HG03103 (cell line): Measurements from ENCODE around the gene CFC1B.
"Not testable (repeated sequence)": the region's sequence is repeated elsewhere in the genome, so short reads cannot be mapped to it uniquely, and the experiment has no call there.

ENCODE experiments used
- ATAC-seq: cut with Tn5 transposase; IDR thresholded peaks from one replicate; pipeline ENCODE4 v1.9.1; 2021; ENCODE audit warnings: low read depth; ENCODE audit not compliant: unreplicated experiment

CFC1B gene

GRCh38 chr2:130520992-130521391 is at the start of gene CFC1B:
Gene CFC1B, plus strand, starts transcription at chr2:130521222. Its CDS starts 263 bp downstream, at chr2:130521485.
- not testable (repeated sequence) for ATAC-seq

- ATAC-seq = not testable (repeated sequence)
Observed at GRCh38 chr2:130491073-130491472, 29.9 kb upstream of the CFC1B start.

DNA sequence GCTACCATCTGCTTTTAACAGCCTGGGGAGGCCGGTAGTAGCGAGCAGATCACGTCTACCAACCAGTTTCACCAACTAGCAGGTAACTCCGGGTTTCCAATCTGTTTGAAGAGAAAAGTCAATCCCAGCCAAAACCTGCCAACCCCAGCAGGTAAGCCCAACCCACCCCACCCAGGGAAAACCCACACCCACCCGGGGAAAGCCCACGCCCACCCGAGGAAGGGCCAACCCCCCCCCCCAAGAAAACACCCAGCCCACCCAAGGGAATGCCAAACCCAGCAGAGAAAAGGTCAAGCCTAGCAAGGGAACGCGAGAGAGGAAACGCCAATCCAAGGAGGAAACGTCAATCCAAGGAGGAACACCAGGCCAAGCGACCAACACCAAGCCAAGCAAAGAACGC is 11.8 kb upstream of the CFC1B start, which contains the start of gene POTEI:
Gene POTEI (minus strand): TSS at position 101 of the 400 bp plus-strand sequence. CDS start 93 bp downstream, at position 8.
- ATAC-seq = not testable (repeated sequence)

DNA sequence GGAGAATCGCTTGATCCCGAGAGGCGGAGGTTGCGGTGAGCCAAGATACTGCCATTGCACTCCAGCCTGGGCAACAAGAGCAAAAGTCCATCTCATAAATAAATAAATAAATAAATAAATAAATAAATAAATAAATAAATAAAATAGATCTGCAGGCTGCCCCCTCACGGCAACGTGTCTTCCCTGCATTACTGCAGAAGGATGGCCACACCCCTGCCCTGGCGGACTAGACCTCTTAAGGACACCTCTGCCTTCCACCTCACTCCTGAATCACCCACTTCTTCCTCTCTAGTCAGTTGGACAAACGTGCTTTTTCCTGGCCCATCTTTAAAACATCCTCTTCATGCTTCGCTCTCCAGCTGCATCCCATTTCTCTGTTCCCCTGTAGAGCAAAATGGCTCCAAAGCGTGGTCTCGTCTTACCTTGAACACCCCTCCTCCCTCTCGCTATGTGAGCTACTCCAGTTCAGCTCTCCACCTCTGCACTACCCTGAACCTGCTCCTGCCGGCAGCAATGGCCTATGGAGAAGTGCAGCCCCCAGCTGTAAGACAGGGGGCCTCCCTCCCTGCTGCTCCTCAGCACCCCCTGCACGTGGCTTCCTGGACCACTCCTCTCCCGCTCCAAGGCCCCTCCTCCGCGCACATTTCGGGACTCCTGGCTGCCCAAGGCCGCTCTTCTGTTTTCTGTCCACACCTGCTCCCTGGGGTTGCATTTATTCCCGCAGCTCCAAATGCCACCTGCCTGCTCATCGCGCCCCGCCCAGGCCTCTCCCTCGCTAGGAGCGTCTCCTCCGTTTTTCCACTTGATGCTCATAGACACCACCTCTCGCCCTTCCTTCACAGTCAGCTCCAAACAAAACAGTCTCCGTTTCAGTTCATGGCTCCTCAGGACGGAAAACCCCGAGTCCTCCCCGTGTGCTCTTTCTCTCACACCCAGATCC is 9.9 kb upstream of the CFC1B start:
- ATAC-seq = not testable (repeated sequence)

- ATAC-seq = not testable (repeated sequence)
Observed at GRCh38 chr2:130511747-130512451, 9.1 kb upstream of the CFC1B start.

DNA sequence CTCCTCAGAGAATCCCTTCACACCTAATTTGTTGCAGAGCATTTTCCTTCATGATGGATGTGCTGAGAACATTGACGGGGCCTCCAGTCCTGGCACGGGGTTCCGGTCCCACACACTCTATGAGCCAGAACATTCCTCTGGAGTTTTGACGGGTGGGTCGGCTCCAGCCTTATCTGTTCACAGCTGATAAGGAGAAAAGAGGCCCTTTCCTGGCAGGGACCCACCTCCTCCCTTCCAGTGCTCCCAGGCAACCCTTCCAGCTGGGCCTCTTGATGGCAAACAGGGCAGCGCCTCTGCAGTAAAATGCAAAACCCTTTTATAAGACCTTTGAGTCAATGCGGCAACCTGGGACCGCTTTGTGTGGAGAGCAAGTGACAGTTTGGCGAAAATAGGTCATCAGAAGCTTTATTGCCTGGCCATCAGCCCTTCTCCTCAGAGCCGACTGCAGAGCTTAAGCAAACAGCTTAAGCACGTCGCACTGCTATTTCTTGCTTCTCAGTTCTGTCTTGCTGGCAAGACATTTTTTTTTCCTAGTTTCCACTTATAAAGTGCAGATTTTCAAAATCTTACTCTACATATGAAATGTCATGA is 2.4 kb upstream of the CFC1B start:
- ATAC-seq = not testable (repeated sequence)

DNA sequence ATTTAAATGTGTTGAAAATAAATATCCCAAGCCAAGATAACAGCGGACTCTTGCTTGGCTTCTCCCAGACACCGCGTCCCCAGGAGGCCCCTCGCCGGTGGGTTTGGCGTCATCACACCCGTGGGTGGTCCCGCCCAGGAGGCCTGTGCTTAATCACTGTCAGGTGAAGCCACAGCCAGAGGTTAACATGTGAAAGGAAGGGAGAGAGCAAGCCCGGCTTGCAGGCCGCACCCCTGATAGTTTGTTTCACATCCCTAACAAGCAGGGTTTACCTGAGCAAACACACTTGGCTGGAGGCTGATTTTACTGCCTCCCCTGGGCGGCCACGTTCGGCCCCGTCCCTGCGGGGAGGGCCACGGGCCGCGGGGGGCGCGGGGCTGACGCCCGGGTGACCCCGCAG is 1.4 kb downstream of the CFC1B start:
- ATAC-seq = not testable (repeated sequence)

DNA sequence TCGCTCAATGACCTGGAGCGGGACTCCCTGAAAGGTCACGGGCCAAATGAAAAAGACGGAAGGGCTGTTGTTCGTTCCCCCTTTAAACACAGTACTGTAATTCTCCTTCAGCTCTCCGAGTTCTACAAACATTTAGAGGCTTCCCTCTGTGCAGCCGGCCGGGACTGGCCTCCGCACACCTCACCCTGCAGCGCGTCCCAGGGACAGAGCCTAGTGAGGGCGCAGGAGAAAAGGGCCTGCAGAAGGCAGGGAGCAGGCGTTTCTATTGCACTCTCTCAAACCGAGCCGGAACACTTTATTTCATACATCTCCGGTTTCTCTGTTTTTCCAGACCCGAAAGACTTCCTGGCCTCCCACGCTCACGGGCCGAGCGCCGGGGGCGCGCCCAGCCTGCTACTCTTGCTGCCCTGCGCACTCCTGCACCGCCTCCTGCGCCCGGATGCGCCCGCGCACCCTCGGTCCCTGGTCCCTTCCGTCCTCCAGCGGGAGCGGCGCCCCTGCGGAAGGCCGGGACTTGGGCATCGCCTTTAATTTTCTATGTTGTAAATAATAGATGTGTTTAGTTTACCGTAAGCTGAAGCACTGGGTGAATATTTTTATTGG is 6.4 kb downstream of the CFC1B start:
- ATAC-seq = not testable (repeated sequence)

- not testable (repeated sequence) for ATAC-seq
Observed at GRCh38 chr2:130529545-130529944, 8.5 kb downstream of the CFC1B start.

DNA sequence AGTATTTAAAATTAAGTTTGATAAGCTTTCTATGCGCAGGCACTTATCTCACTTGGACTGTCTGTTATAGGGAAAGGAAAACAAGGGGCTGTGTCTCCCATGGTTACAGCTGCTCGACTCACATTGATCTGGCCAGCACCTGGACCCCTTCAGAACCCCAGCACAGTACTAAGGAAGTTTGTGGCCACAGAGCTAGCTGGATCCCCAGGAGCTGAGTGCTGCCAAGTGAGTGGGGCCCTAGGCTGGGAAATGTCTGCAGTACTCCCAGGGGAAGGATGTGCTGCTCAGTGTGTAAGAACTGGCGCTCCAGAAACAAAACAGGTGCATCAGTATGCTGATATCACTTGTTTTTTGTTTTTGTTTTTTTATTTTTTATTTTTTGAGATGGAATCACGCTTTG is 9.2 kb downstream of the CFC1B start:
- ATAC-seq = not testable (repeated sequence)

GRCh38 chr2:130531225-130531624 is 10.2 kb downstream of the CFC1B start:
- ATAC-seq = not testable (repeated sequence)

DNA sequence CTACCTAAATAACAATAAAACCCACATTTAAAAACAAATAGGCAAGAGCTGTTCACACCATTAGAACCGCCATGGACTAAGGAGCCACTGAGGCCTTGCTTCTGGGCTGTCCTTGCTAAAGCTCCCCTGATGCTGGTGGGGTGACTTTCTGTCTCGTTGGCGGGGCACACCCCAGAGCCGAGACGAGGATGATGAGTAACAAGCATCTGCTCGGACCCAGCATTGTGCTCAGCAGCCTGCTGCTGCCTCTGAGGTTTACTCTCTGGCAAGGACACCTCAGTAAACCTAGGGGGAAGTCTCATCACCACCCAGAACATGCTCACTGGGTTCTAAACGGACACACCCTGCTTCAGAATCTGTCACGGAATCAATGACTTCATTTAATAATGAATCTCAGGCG is 10.7 kb downstream of the CFC1B start:
- not testable (repeated sequence) for ATAC-seq

- ATAC-seq = not testable (repeated sequence)
Observed at GRCh38 chr2:130536654-130537053, 15.6 kb downstream of the CFC1B start.

DNA sequence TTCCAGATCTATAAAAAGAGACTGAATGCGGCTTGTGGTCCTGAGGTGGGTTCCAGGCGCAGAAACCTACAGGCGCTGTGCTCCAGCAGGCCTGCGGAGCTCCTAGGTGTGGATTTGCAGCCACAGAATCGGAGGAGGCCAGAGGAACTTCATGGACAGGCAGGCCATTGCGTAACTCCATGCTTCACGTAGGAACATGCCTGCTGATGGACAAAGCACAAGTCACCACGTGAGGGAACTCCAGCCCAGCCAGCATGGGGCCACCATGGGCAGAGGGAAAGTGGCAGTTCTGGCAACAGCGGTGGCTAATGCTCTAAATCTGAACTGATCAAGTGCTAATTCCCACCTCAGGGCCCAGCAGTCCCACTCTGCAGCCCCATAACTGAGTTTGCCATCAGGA is 17.2 kb downstream of the CFC1B start:
- not testable (repeated sequence) for ATAC-seq

GRCh38 chr2:130542789-130543188 is 21.8 kb downstream of the CFC1B start:
- not testable (repeated sequence) for ATAC-seq

GRCh38 chr2:130543785-130544528 is 22.9 kb downstream of the CFC1B start:
- ATAC-seq = not testable (repeated sequence)

DNA sequence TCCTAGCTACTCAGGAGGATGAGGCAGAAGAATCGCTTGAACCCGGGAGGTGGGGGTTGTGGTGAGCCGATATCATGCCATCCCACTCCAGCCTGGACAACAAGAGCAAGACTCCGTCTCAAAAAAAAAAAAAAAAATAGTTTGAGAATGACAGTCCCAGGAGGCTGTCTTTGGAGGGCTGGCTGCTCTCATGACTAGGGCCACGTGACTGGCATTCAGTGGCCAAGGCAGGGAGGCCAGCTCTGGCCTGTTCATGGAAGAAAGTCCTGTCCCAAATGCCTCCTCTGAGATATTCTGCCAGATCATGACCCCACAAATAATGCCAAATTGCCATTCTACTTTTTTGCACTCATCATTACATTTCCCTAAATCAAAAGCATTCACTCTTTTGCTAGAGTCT is 24.0 kb downstream of the CFC1B start:
- ATAC-seq = not testable (repeated sequence)

DNA sequence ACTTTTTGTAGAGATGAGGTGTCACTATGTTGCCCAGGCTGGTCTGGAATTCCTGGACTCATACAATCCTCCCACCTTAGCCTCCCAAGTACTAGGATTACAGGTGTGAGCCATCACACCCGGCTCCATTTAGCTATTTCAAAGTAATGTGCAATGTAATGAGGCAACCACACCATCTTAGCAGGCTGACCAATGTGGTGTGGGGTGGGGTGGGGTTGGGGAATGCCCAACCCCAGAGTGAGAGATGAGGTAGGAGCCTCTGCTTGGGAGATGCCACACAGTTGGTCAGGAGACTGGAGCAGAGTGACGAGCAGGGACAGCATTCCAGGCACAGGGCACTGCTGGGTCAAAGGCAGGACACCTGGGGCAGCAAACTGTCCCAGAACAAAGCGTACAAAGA is 27.4 kb downstream of the CFC1B start:
- ATAC-seq = not testable (repeated sequence)

- not testable (repeated sequence) for ATAC-seq
Observed at GRCh38 chr2:130549475-130549874, 28.5 kb downstream of the CFC1B start.

DNA sequence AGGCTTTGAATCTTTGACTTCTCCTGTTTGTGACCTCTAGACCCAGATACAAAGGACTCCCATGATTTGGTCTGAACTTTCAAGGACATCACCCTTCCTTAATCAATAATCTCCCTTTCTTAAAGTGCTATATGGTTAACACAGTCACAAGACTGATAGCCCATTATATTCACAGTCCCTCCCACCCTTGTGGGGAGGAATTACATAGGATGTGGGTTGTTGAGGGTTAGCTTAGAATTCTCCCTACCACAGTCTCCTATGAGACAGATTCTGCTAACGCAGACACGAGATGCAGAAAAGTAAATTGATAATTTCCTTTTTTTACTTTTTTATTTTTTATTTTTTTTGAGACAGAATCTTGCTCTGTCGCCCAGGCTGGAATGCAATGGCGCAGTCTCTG is 33.2 kb downstream of the CFC1B start:
- ATAC-seq = not testable (repeated sequence)
